Fibroblast of lung (primary cell): ENCODE data around the gene KIAA2012. TPM values are rescaled to one million over a fixed set of nuclear protein-coding genes. Genes with fewer than 3 reads are reported as not detected.

ENCODE experiments used
- DNase-seq, 2 donors: peaks; one replicate each; pipeline versions ENCODE4 v3.0.0 to v3.0.0-alpha.2; 2010; ENCODE audit warnings: low read depth in 2 of 2
- H2AFZ ChIP-seq: 2 replicates; pipeline ENCODE4 v1.5.1; 2012; ENCODE audit warnings: low read length, control low read depth, inconsistent platforms
- H3K27ac ChIP-seq: 2 replicates; pipeline ENCODE4 v1.5.1; 2011; ENCODE audit warnings: low read length, control low read depth; ENCODE audit not compliant: insufficient read depth
- H3K27me3 ChIP-seq: 2 replicates; pipeline ENCODE4 v1.5.1; 2011; ENCODE audit warnings: mild to moderate bottlenecking, low read length; ENCODE audit not compliant: control insufficient read depth, insufficient read depth
- H3K36me3 ChIP-seq: 2 replicates; pipeline ENCODE4 v1.5.1; 2011; ENCODE audit warnings: low read length; ENCODE audit not compliant: control insufficient read depth, insufficient read depth
- H3K4me1 ChIP-seq: 2 replicates; pipeline ENCODE4 v1.5.1; 2011; ENCODE audit warnings: low read length; ENCODE audit not compliant: control insufficient read depth, insufficient read depth; ENCODE audit errors: extremely low read depth
- H3K4me2 ChIP-seq: 2 replicates; pipeline ENCODE4 v1.5.1; 2011; ENCODE audit warnings: low read length, control low read depth; ENCODE audit not compliant: insufficient read depth; ENCODE audit errors: extremely low read depth
- H3K4me3 ChIP-seq, 4 experiments: fragments of 200-600 bp in 1 of 4; sonication (generic) in 1 of 4; replicated peaks in 1 of 4; 2 replicates each; pipeline ENCODE4 v1.5.1; 2011 to 2016; ENCODE audit warnings: low read length in 4 of 4, low read depth in 3 of 4, mild to moderate bottlenecking in 3 of 4, control low read depth in 2 of 4, inconsistent platforms in 1 of 4, mixed read lengths in 1 of 4; ENCODE audit not compliant: insufficient read depth in 1 of 4; ENCODE audit errors: control extremely low read depth in 1 of 4
- H3K79me2 ChIP-seq: 2 replicates; pipeline ENCODE4 v1.5.1; 2012; ENCODE audit warnings: mild to moderate bottlenecking, low read length, inconsistent platforms; ENCODE audit not compliant: control insufficient read depth, insufficient read depth
- H3K9ac ChIP-seq: 2 replicates; pipeline ENCODE4 v1.5.1; 2011; ENCODE audit warnings: mild to moderate bottlenecking, low read length, control low read depth; ENCODE audit not compliant: insufficient read depth
- H3K9me3 ChIP-seq: 2 replicates; pipeline ENCODE4 v1.5.1; 2012; ENCODE audit warnings: low read depth, low read length; ENCODE audit not compliant: control insufficient read depth, insufficient read depth
- H4K20me1 ChIP-seq: 2 replicates; pipeline ENCODE4 v1.5.1; 2011; ENCODE audit warnings: low read length; ENCODE audit not compliant: control insufficient read depth, insufficient read depth; ENCODE audit errors: extremely low read depth
- EZH2 ChIP-seq: IDR thresholded peaks from 2 replicates; pipeline ENCODE4 v1.5.1; 2012; ENCODE audit warnings: low read length, control low read depth, mild to moderate bottlenecking; ENCODE audit errors: missing control alignments
- polyA plus RNA-seq, 2 donors: library from polyadenylated mRNA; depleted of rRNA in 1 of 2; stranded (reverse) in 1 of 2; unstranded in 1 of 2; fragments of >200 nt; gene quantifications; 2 replicates each; pipeline ENCODE4 v1.2.1, GENCODE V29; 2011 to 2012; ENCODE audit warnings: missing spikeins in 1 of 2
- total RNA-seq: library from RNA; depleted of rRNA; stranded (reverse); fragments of >200 nt; gene quantifications from 2 replicates; pipeline ENCODE4 v1.2.1, GENCODE V29; 2014
- TF ChIP-seq, protein P1 (sequence below), 2 donors: IDR thresholded peaks in 1 of 2; conservative IDR thresholded peaks in 1 of 2; 1 replicate in 1 of 2; 2 replicates in 1 of 2; pipeline ENCODE4 v1.5.1; 2011 to 2012; ENCODE audit warnings: low read length in 2 of 2, control low read depth in 1 of 2, inconsistent platforms in 1 of 2, low read depth in 1 of 2, mild to moderate bottlenecking in 1 of 2

Gene KIAA2012
- total and polyA plus RNA-seq, 2 donors (not counting 1 experiment from before 2014, with no cell fraction given), result 0.09 TPM; not detected in 1

DNA sequence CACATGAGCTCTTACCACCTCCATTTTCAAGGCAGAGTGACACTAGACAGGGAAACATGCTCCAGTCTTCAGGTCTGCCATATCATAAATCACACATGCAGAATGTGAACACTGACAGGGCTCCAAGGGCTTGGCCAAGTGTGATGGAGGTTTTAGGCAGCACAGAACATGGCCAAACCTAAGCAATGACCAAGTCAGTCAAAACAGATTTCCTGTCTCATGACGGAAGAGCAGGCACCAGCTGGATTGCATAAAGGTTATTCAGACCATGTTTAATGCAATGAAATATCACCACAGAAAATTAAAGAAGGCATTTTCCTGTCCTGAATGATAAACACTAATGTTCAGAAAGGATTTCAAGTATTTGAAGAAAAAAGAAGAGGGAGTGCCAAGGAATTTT is 92.9 kb downstream of the KIAA2012 start:
- Histone ChIP-seq H3K9ac (no peak overlapping the region), H2AFZ (no peak overlapping the region), H3K4me2 (no peak overlapping the region), H4K20me1 (no peaks in the 10 kb centered on the region), H3K27ac (no peak overlapping the region), H3K4me3 (no peak overlapping the region), H3K79me2 (no peaks in the 10 kb centered on the region), H3K36me3 (no peaks in the 10 kb centered on the region), H3K27me3 (no peaks in the 10 kb centered on the region), H3K4me1 (peaks cover 4% of the 10 kb centered on the region), H3K9me3 (no peaks in the 10 kb centered on the region)
- peak; percentile 26 to 65 for DNase-seq
- no peak for TF ChIP-seq EZH2
- TF ChIP-seq, protein P1, sequence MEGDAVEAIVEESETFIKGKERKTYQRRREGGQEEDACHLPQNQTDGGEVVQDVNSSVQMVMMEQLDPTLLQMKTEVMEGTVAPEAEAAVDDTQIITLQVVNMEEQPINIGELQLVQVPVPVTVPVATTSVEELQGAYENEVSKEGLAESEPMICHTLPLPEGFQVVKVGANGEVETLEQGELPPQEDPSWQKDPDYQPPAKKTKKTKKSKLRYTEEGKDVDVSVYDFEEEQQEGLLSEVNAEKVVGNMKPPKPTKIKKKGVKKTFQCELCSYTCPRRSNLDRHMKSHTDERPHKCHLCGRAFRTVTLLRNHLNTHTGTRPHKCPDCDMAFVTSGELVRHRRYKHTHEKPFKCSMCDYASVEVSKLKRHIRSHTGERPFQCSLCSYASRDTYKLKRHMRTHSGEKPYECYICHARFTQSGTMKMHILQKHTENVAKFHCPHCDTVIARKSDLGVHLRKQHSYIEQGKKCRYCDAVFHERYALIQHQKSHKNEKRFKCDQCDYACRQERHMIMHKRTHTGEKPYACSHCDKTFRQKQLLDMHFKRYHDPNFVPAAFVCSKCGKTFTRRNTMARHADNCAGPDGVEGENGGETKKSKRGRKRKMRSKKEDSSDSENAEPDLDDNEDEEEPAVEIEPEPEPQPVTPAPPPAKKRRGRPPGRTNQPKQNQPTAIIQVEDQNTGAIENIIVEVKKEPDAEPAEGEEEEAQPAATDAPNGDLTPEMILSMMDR (conservative IDR thresholded peaks at IDR 0.05 in 1 of 2, IDR thresholded peaks at IDR 0.05 in 1 of 2; ENCODE audit: low read depth in 1 of 2, low read length in 2 of 2), result no peak

DNA sequence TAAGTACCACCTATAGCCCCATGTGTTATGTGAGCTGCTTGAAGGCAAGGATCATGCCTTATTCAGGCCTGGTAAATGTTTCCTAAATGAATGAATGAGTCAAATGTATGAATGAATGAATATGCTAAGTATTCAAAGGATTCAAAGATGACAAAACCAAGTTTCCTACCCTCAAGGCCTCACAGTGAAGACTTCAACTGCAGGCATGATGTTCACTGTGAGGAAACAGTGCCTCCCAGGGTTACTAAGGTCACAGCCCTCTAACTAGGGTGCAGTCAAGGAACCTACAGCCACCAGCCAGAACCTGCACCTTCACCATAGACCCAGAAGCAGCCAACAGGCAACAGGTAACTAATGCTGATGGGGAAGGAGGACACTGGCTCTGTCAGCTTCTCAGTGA is 96.1 kb downstream of the KIAA2012 start:
- Histone ChIP-seq H3K36me3 (no peaks in the 10 kb centered on the region), H3K79me2 (no peaks in the 10 kb centered on the region), H3K4me3 (no peak overlapping the region), H3K9me3 (no peaks in the 10 kb centered on the region), H3K4me2 (no peak overlapping the region), H3K27me3 (no peaks in the 10 kb centered on the region), H3K27ac (no peak overlapping the region), H3K4me1 (no peaks in the 10 kb centered on the region), H4K20me1 (no peaks in the 10 kb centered on the region), H3K9ac (no peak overlapping the region), H2AFZ (no peak overlapping the region)
- no peak for DNase-seq
- TF ChIP-seq EZH2, result no peak
- TF ChIP-seq, protein P1 (conservative IDR thresholded peaks at IDR 0.05 in 1 of 2, IDR thresholded peaks at IDR 0.05 in 1 of 2; ENCODE audit: low read depth in 1 of 2, low read length in 2 of 2), result no peak

DNA sequence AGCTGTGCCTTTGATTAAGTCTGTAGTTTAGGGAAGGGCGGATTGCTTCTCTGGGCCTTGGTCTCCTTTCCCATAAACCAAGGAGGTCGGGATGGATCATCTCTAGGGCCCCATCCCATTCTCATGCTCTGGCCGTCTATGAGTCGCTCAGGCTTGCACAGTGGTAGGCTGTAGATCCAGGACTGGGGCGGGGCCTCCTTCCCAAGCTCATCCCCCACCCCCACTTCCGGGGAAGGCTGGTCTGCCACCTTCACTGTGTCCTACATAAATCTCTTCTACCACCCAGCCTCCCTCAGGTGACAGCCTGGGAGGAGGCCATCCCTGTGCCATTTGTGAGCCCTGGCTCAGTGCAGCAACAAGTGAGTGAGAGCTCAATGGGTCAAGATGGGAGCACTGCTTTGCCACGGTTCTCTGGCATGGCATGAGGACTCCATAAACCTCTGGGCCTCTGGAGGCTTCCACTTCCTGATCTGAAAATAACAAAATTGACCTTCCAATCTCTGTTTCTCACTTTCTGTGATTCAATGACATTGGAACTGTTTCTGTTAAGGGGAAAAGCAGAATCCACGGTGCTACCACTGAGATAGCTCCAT is 96.9 kb downstream of the KIAA2012 start:
- DNase-seq, result no peak
- Histone ChIP-seq H3K27me3 (no peaks in the 10 kb centered on the region), H3K36me3 (no peaks in the 10 kb centered on the region), H3K9ac (no peak overlapping the region), H3K27ac (no peak overlapping the region), H3K79me2 (no peaks in the 10 kb centered on the region), H3K4me3 (no peak overlapping the region), H4K20me1 (no peaks in the 10 kb centered on the region), H3K4me2 (no peak overlapping the region), H2AFZ (no peak overlapping the region), H3K4me1 (no peaks in the 10 kb centered on the region), H3K9me3 (no peaks in the 10 kb centered on the region)
- TF ChIP-seq, protein P1 (conservative IDR thresholded peaks at IDR 0.05 in 1 of 2, IDR thresholded peaks at IDR 0.05 in 1 of 2; ENCODE audit: low read depth in 1 of 2, low read length in 2 of 2), result no peak
- TF ChIP-seq EZH2, result no peak
